ENCODE data around the gene STAB1.
A peak's percentile ranks its signal among the peaks of the same experiment; 100 is the strongest.

The STAB1 gene

GRCh38 chr3:52536369-52537164, 41.4 kb downstream of the STAB1 start, which contains the start of gene UQCC5:
Gene UQCC5 (plus strand): TSS chr3:52536605. CDS start chr3:52536756, 151 bp downstream.
- DNase-seq = peak; percentile 97

GRCh38 chr3:52537165-52537620, 42.1 kb downstream of the STAB1 start:
- no peak for DNase-seq

GRCh38 chr3:52537726-52538421, 42.7 kb downstream of the STAB1 start:
- no peak for DNase-seq

- no peak for DNase-seq
Measured at GRCh38 chr3:52539010-52539653, 44.0 kb downstream of the STAB1 start.

- DNase-seq = no peak
Measured at GRCh38 chr3:52541050-52541449, 45.9 kb downstream of the STAB1 start.

GRCh38 chr3:52544937-52545336, 49.8 kb downstream of the STAB1 start:
- DNase-seq = no peak

- no peak for DNase-seq
Measured at GRCh38 chr3:52546111-52546901, 51.2 kb downstream of the STAB1 start.

GRCh38 chr3:52547143-52547542, 52.0 kb downstream of the STAB1 start:
- DNase-seq = no peak

GRCh38 chr3:52551118-52551517, 56.0 kb downstream of the STAB1 start:
- DNase-seq = no peak

- DNase-seq = no peak
Measured at GRCh38 chr3:52552089-52552488, 57.0 kb downstream of the STAB1 start.

GRCh38 chr3:52554026-52554755, 59.1 kb downstream of the STAB1 start:
- no peak for DNase-seq

GRCh38 chr3:52555056-52555455, 59.9 kb downstream of the STAB1 start:
- DNase-seq = no peak

GRCh38 chr3:52557011-52557960, 62.1 kb downstream of the STAB1 start:
- DNase-seq = no peak

GRCh38 chr3:52558436-52558835, 63.3 kb downstream of the STAB1 start:
- DNase-seq = no peak

- DNase-seq = no peak
Measured at GRCh38 chr3:52561028-52561747, 66.0 kb downstream of the STAB1 start.

GRCh38 chr3:52563984-52564383, 68.8 kb downstream of the STAB1 start:
- DNase-seq = no peak

GRCh38 chr3:52568069-52568468, 72.9 kb downstream of the STAB1 start:
- no peak for DNase-seq

GRCh38 chr3:52570076-52570475, 74.9 kb downstream of the STAB1 start:
- no peak for DNase-seq

- no peak for DNase-seq
Measured at GRCh38 chr3:52572221-52572620, 77.1 kb downstream of the STAB1 start.
